Osteoblast (primary cell): ENCODE measurements around the gene CCT3. TPM values are rescaled to one million over a fixed set of nuclear protein-coding genes. Genes with fewer than 3 reads are reported as not detected.

Experiments used
- DNase-seq: peaks from one replicate; pipeline ENCODE4 v3.0.0; 2011; ENCODE audit warnings: low spot score, mixed read lengths; ENCODE audit not compliant: insufficient read length; ENCODE audit errors: missing footprints
- H2AFZ ChIP-seq: 2 replicates; pipeline ENCODE4 v1.6.0; 2011; ENCODE audit warnings: mild to moderate bottlenecking, low read length
- H3K27ac ChIP-seq: 2 replicates; pipeline ENCODE4 v1.5.1; 2011; ENCODE audit warnings: mild to moderate bottlenecking, low read depth, low read length, moderate library complexity
- H3K27me3 ChIP-seq: 2 replicates; pipeline ENCODE4 v1.6.0; 2012; ENCODE audit warnings: mild to moderate bottlenecking, control low read depth, inconsistent platforms, low read length, moderate library complexity; ENCODE audit not compliant: insufficient read depth
- H3K36me3 ChIP-seq: 2 replicates; pipeline ENCODE4 v1.5.1; 2011; ENCODE audit warnings: mild to moderate bottlenecking, low read length, control low read depth, moderate library complexity; ENCODE audit not compliant: insufficient read depth
- H3K4me1 ChIP-seq: 2 replicates; pipeline ENCODE4 v1.5.1; 2011; ENCODE audit warnings: mild to moderate bottlenecking, low read length, control low read depth, moderate library complexity; ENCODE audit not compliant: insufficient read depth
- H3K4me2 ChIP-seq: 2 replicates; pipeline ENCODE4 v1.6.0; 2011; ENCODE audit warnings: mild to moderate bottlenecking, low read length; ENCODE audit not compliant: insufficient read depth
- H3K4me3 ChIP-seq: fragments of 200-600 bp; sonication (generic); 3 replicates; pipeline ENCODE4 v1.5.1; 2012; ENCODE audit warnings: mild to moderate bottlenecking, low read length, inconsistent platforms; ENCODE audit not compliant: insufficient read depth
- H3K79me2 ChIP-seq: 2 replicates; pipeline ENCODE4 v1.6.0; 2012; ENCODE audit warnings: mild to moderate bottlenecking, low read length, control low read depth, inconsistent platforms; ENCODE audit not compliant: insufficient read depth
- H3K9me3 ChIP-seq: 2 replicates; pipeline ENCODE4 v1.5.1; 2011; ENCODE audit warnings: low read depth, low read length, control low read depth
- H4K20me1 ChIP-seq: 2 replicates; pipeline ENCODE4 v1.6.0; 2012; ENCODE audit warnings: mild to moderate bottlenecking, low read length, control low read depth; ENCODE audit not compliant: insufficient read depth
- total RNA-seq: library from RNA; depleted of rRNA; stranded (reverse); fragments of >200 nt; gene quantifications from 2 replicates; pipeline ENCODE4 v1.2.3, GENCODE V29; 2012
- TF ChIP-seq, protein P1 (sequence below): IDR thresholded peaks from 2 replicates; pipeline ENCODE4 v1.5.1; 2011; ENCODE audit warnings: mild to moderate bottlenecking, low read depth, low read length, moderate library complexity; ENCODE audit errors: extremely low read depth

Gene CCT3
- total RNA-seq, 1 donor = 258 TPM

DNA sequence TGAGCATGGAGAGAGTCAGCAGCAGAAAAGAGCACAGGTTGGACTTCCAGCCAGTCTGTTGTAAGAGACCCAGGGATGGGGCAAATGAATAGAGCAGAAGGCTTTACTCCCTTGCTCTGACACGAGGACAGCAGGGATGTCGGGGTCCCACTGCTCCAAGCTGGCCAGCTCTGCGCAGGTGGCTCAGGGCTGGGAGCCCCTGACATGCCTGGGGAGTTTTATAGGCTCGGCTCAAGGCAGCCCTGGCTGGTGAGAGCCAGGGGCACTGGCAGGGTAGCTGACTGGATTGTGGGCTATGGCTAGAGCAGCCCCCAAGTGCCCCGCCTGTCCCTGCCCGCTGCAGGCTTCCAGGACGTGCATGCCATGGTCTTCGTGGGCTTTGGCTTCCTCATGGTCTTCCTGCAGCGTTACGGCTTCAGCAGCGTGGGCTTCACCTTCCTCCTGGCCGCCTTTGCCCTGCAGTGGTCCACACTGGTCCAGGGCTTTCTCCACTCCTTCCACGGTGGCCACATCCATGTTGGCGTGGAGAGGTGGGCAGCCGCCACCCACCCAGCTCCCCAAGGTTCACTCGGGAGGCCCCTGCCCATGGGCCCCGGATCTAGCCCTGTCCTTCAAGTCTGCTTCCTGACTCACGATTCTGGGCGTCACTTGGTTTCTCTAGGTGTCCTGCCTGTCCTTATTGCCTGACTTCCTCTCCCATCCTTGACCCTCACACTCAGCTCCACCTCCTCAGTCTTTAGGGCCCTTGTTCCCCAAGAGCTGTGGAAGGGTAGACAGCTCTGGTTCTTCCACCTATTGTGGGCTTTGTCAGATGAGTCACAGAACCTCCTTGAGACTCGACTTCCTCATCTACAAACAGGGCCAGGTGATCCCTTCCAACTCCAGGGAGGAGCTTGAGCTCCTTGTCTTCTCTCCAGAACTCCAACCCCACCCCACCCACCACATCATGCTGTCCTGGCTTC, 39.1 kb upstream of the CCT3 start:
- Histone ChIP-seq H3K4me3 (no peak overlapping the region), H3K27ac (no peak overlapping the region), H3K4me2 (no peak overlapping the region), H3K9me3 (no peaks in the 10 kb centered on the region), H3K79me2 (no peaks in the 10 kb centered on the region), H2AFZ (no peak overlapping the region), H3K36me3 (no peaks in the 10 kb centered on the region), H3K27me3 (peaks cover 12% of the 10 kb centered on the region), H3K4me1 (no peaks in the 10 kb centered on the region), H4K20me1 (no peaks in the 10 kb centered on the region)
- TF ChIP-seq, protein P1, sequence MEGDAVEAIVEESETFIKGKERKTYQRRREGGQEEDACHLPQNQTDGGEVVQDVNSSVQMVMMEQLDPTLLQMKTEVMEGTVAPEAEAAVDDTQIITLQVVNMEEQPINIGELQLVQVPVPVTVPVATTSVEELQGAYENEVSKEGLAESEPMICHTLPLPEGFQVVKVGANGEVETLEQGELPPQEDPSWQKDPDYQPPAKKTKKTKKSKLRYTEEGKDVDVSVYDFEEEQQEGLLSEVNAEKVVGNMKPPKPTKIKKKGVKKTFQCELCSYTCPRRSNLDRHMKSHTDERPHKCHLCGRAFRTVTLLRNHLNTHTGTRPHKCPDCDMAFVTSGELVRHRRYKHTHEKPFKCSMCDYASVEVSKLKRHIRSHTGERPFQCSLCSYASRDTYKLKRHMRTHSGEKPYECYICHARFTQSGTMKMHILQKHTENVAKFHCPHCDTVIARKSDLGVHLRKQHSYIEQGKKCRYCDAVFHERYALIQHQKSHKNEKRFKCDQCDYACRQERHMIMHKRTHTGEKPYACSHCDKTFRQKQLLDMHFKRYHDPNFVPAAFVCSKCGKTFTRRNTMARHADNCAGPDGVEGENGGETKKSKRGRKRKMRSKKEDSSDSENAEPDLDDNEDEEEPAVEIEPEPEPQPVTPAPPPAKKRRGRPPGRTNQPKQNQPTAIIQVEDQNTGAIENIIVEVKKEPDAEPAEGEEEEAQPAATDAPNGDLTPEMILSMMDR = no peak
- DNase-seq = peak; percentile 58

GRCh38 chr1:156376146-156376545, 38.1 kb upstream of the CCT3 start:
- Histone ChIP-seq H3K4me2 (no peak overlapping the region), H3K9me3 (no peaks in the 10 kb centered on the region), H3K4me3 (no peak overlapping the region), H2AFZ (no peak overlapping the region), H3K36me3 (no peaks in the 10 kb centered on the region), H3K27ac (no peak overlapping the region), H3K79me2 (no peaks in the 10 kb centered on the region), H3K27me3 (peaks cover 12% of the 10 kb centered on the region), H4K20me1 (no peaks in the 10 kb centered on the region), H3K4me1 (peaks cover 3% of the 10 kb centered on the region)
- DNase-seq = peak; percentile 73
- TF ChIP-seq, protein P1 = no peak

DNA sequence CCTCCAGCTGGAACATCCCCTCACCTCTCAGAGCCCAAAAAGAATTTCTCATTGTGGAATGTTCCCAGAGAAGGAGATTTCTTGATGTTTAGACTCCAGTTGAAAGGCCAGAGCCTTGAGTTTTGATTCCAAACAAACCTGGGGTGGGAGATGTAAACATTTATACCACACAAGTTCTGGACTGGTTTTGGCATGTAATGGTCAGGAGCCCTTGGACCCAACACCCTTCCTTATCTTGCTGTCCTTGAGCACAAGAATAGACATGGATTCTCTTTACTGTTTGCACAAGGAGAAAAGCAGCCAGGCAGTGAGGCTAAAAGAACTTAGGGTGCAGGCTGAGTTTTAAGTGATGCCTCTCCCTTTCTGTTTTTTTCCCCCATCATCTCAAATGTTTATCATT, 35.5 kb upstream of the CCT3 start:
- Histone ChIP-seq H3K79me2 (no peaks in the 10 kb centered on the region), H3K27ac (no peak overlapping the region), H4K20me1 (no peaks in the 10 kb centered on the region), H2AFZ (no peak overlapping the region), H3K9me3 (no peaks in the 10 kb centered on the region), H3K36me3 (no peaks in the 10 kb centered on the region), H3K4me2 (no peak overlapping the region), H3K4me3 (no peak overlapping the region), H3K4me1 (peaks cover 10% of the 10 kb centered on the region), H3K27me3 (peaks cover 25% of the 10 kb centered on the region)
- peak; percentile 44 for DNase-seq
- TF ChIP-seq, protein P1 = no peak

DNA sequence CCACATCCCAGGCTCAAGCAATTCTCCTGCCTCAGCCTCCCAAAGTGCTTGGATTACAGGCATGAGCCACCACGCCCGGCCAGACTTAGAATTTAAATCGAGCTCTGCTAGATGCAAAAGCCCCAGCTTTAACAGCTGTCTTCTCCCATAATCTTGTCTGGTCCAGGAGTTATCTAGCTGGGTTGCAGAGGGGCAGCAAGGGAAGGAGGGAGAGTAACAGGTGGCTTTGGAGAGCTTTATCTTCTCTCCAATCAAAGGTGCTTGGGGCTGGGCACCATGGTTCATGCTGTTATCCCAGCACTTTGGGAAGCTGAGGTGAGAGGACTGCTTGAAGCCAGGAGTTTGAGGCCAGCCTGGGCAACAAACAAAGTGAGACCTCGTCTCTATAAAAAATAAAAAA, 34.8 kb upstream of the CCT3 start:
- H3K27me3 ChIP-seq = peaks cover 31% of the 10 kb centered on the region
- no peak overlapping the region for H2AFZ ChIP-seq
- H4K20me1 ChIP-seq = no peaks in the 10 kb centered on the region
- H3K79me2 ChIP-seq = no peaks in the 10 kb centered on the region
- H3K36me3 ChIP-seq = no peaks in the 10 kb centered on the region
- H3K4me3 ChIP-seq = no peak overlapping the region
- H3K27ac ChIP-seq = no peak overlapping the region
- TF ChIP-seq, protein P1 = no peak
- H3K9me3 ChIP-seq = no peaks in the 10 kb centered on the region
- no peak overlapping the region for H3K4me2 ChIP-seq
- peaks cover 10% of the 10 kb centered on the region for H3K4me1 ChIP-seq
- peak; percentile 38 for DNase-seq
